Measurements from ENCODE around the gene SLC6A17. TPM values are rescaled to one million over a fixed set of nuclear protein-coding genes. Genes with fewer than 3 reads are reported as not detected.

The SLC6A17 gene
- total and polyA plus RNA-seq, 2 donors (not counting 3 experiments of a cell fraction or from before 2014, with no cell fraction given): 0.03 TPM; not detected in 1

DNA sequence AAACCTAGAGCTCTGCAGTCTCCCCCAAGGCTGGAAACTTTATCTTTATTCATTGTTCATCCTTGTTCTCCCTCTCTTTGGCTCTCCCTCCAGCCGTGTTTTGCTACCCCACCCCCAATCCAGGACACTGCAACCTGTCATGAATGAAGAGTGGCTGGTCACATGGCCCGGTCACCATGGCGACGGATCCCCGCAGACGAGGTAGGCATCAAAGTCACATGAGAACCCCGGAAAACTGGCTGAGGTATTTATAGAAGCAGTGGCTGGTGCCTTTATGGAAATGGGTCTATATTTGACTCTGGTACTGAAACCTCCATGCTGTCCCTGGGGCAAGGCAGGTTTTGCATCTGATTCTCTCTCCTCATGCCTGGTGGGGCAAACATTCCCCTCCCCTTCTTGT lies 13.4 kb upstream of the SLC6A17 start:
- Histone ChIP-seq H2AFZ (ENCODE audit: low read depth, low read length) (no peak overlapping the region), H3K27ac (ENCODE audit: insufficient read depth, low read depth, low read length) (no peak overlapping the region), H3K9me1 (replicated peaks; ENCODE audit: control insufficient read depth, extremely low read depth, insufficient read depth, low read length) (no peaks in the 10 kb centered on the region), H3K4me2 (ENCODE audit: insufficient read depth, low read length) (no peak overlapping the region), H3K27me3 (ENCODE audit: control insufficient read depth in 2 of 2, insufficient read depth in 2 of 2, low read length in 2 of 2) (peaks cover 20 to 33% of the 10 kb centered on the region in 2 experiments), H3K4me1 (ENCODE audit: control insufficient read depth, extremely low read depth, insufficient read depth, low read length) (no peaks in the 10 kb centered on the region), H3K4me3 (replicated peaks in 1 of 3; ENCODE audit: insufficient read depth in 1 of 3, low read depth in 1 of 3, low read length in 3 of 3) (no peak overlapping the region), H3K9me3 (replicated peaks; ENCODE audit: control insufficient read depth, insufficient read depth, low read length) (no peaks in the 10 kb centered on the region), H4K20me1 (replicated peaks; ENCODE audit: control insufficient read depth, extremely low read depth, insufficient read depth, low read length) (no peaks in the 10 kb centered on the region), H3K9ac (replicated peaks; ENCODE audit: extremely low read depth, insufficient read depth, low read length) (no peak overlapping the region), H3K79me2 (ENCODE audit: control insufficient read depth, insufficient read depth, low read length) (no peaks in the 10 kb centered on the region), H3K36me3 (ENCODE audit: control insufficient read depth in 2 of 2, extremely low read depth in 1 of 2, insufficient read depth in 2 of 2, low read length in 2 of 2) (no peaks in the 10 kb centered on the region)
- POLR2A ChIA-PET: no interaction called here
- CTCF ChIA-PET: no interaction called here
- DNase-seq (ENCODE audit: low read depth, low spot score): no peak
- no peak for TF ChIP-seq FOS (IDR thresholded peaks at IDR 0.05; ENCODE audit: borderline replicate concordance, insufficient read depth, low read length)
- TF ChIP-seq POLR2AphosphoS5 (IDR thresholded peaks at IDR 0.05; ENCODE audit: insufficient read depth, low read depth, low read length): no peak
- no peak for TF ChIP-seq GATA2 (IDR thresholded peaks at IDR 0.05; ENCODE audit: insufficient read depth, insufficient read length, low read depth, low read length)
- dilution Hi-C loops (cut with MboI; ENCODE audit: extremely low pct_ligation_motif_present, low sequenced_read_pairs) (no loop called here), intact Hi-C loops (cut with micrococcal nuclease) (no loop called here)
- FAIRE-seq: no peak
- no TSS peak for BruUV-seq (replicated peaks)

DNA sequence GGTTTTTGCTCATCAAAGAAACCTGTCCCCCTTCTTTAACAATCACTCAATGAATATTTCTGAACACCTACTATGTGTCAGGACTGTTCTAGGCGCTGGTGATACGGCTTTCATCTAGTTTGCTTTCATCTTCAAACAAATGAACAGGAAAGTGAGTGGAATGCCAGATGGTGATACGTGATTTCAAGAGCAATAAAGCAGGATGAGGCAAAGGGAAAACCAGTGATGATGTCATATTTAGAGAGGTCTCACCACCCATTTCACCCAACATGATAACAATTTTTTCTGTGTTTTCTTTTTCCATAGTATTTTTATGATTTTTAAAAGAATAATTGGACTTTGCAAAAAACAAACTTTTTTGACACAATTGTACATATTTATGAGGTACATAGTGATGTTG lies 11.3 kb upstream of the SLC6A17 start:
- H3K36me3 ChIP-seq (ENCODE audit: control insufficient read depth in 2 of 2, extremely low read depth in 1 of 2, insufficient read depth in 2 of 2, low read length in 2 of 2): no peaks in the 10 kb centered on the region
- no peaks in the 10 kb centered on the region for H3K79me2 ChIP-seq (ENCODE audit: control insufficient read depth, insufficient read depth, low read length)
- H3K9ac ChIP-seq (replicated peaks; ENCODE audit: extremely low read depth, insufficient read depth, low read length): no peak overlapping the region
- H3K9me3 ChIP-seq (replicated peaks; ENCODE audit: control insufficient read depth, insufficient read depth, low read length): no peaks in the 10 kb centered on the region
- no peak overlapping the region for H3K4me2 ChIP-seq (ENCODE audit: insufficient read depth, low read length)
- ChIA-PET POLR2A (no interaction called here), CTCF (no interaction called here)
- dilution Hi-C loops (cut with MboI; ENCODE audit: extremely low pct_ligation_motif_present, low sequenced_read_pairs): no loop called here
- H3K4me1 ChIP-seq (ENCODE audit: control insufficient read depth, extremely low read depth, insufficient read depth, low read length): no peaks in the 10 kb centered on the region
- no peak overlapping the region for H3K4me3 ChIP-seq (replicated peaks in 1 of 3; ENCODE audit: insufficient read depth in 1 of 3, low read depth in 1 of 3, low read length in 3 of 3)
- no TSS peak for BruUV-seq (replicated peaks)
- H3K27ac ChIP-seq (ENCODE audit: insufficient read depth, low read depth, low read length): no peak overlapping the region
- H4K20me1 ChIP-seq (replicated peaks; ENCODE audit: control insufficient read depth, extremely low read depth, insufficient read depth, low read length): no peaks in the 10 kb centered on the region
- H3K27me3 ChIP-seq (ENCODE audit: control insufficient read depth in 2 of 2, insufficient read depth in 2 of 2, low read length in 2 of 2): peaks cover 18 to 30% of the 10 kb centered on the region in 2 experiments
- no peak for FAIRE-seq
- TF ChIP-seq POLR2A (IDR thresholded peaks at IDR 0.05; ENCODE audit: low read depth, low read length) (no peak), MYC (IDR thresholded peaks at IDR 0.05; ENCODE audit: low read depth, low read length) (no peak)
- no peak overlapping the region for H2AFZ ChIP-seq (ENCODE audit: low read depth, low read length)
- DNase-seq (ENCODE audit: low read depth, low spot score): no peak
- intact Hi-C loops (cut with micrococcal nuclease): no loop called here
- no peaks in the 10 kb centered on the region for H3K9me1 ChIP-seq (replicated peaks; ENCODE audit: control insufficient read depth, extremely low read depth, insufficient read depth, low read length)
